Dermis blood vessel endothelial cell (primary cell): ENCODE data around the gene RHOA. TPM values are rescaled to one million over a fixed set of nuclear protein-coding genes. Genes with fewer than 3 reads are reported as not detected.

Experiments used
- DNase-seq: peaks from one replicate; pipeline ENCODE4 v3.0.0; 2010
- total RNA-seq: library from RNA; depleted of rRNA; stranded (reverse); fragments of >200 nt; gene quantifications from 2 replicates; pipeline ENCODE4 v1.2.3, GENCODE V29; 2014

RHOA gene
- total RNA-seq, 1 donor from 2014 or later: 657 TPM

DNA sequence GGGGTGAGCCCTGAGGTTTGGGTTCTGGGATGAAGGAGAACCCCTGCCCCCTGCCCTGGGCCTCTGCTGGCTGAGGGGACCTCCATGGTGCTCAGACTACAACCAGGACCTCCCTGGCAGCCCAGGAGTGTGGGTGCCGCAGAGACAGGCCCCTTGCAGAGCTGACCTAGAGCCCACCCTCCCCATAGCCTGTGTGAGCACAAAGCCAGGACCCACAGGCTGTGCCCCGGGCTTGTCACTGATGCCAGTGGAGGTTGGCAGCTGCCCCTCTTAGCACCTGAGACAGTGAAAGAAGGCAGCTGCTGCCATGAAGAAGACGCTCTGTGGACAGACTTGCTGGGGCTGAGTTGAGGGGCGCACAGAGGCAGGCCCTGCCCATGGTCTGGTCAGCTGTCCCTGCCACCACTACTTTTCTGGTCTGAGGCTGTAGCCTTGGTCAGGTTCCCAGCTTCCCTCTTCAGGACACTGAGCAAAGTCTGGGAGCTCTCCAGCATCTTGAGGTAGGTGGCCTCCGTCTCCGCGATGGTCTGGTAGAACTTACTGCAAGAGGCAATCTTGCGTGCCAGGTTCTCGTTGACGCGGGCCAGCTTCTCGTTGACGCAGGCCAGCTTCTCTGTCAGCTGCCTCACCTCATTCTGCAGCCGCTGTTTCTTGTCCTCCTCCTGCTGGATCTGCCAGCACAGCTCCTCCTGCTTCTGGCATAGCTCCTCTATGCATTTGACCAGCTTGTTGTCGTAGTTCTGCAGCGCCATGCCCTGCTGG lies 94.9 kb downstream of the RHOA start:
- DNase-seq: no peak

DNA sequence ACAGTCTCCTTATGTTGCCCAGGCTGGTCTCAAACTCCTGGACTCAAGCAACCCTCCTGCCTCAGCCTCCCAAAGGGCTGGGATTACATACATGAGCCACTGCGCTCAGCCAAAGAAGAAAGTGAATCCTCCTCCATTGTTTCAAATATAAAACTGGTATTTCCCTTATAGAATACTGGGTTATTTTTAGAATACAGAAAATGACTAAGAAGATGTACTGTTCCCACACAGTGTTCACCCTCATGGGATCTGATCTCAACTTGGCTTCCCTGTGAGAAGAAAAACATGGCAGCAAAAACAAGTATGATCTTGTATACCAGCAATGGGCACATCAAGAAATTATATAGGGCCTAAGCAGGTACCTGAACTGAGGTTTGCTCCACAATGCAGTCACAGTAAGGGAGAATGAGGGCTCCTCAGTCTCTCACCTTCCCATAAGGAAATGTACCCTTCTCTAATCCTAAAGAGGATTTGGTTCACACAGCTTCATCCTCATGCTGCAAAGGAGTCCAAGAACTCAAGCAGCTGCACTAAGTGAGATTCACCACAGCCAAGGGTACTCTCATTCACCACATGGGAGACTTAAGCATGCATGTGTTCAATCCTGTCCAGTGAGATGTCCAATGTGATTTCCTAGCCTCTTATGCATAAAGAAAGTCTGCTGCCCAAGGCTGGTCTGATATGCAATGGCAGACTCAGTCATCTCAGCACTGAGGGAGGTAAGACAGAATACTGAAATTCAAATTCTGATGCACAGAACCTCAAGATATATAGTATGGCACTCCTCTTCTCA lies 97.7 kb downstream of the RHOA start:
- peak; percentile 68 for DNase-seq

DNA sequence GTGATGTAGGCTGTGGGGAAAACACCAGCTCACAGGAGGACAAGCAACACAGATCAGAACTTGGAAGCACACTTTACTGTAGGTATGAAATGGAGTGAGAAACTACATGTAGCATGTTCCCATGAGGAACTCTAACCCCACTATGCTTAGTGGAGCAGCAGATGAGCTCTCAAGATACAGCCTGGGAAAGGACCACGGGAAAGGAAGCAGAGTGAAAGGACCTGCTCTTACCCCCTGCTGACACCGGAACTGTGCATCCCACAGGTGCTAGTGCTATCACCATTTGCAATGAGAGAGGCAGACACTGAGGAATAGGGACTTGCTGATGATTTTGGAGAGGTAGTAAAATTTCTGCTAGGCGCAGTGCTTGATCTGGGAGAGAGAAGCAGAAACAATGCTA lies 100.5 kb downstream of the RHOA start:
- no peak for DNase-seq

DNA sequence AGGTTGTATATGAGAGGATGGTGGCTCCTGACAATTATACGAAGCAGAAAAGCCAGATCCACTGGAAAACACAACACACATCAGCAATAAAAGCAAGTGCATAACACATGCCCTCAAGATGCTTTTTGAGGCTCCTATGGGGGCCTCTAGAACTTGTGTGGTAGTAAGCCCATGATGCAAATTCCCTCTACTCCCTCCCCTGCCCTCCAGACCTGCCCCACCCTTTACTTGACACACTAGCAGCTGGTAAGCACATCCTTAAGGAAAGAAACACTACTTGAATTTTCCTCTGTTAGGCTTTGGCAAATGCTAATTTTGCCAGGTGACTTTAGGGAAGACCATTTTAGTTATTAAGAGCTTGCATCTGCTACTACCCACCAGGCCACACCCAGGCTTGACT lies 101.1 kb downstream of the RHOA start:
- DNase-seq: no peak

Other genes starting within 250 kb of the RHOA start
- gene CCDC71, start 245.6 kb downstream of the RHOA start, total RNA-seq: 22.0 and 25.9 TPM in 2 replicates
- gene KLHDC8B, start 240.4 kb downstream of the RHOA start, total RNA-seq: 76.8 and 90.4 TPM in 2 replicates
- gene C3orf62, start 134.7 kb downstream of the RHOA start, total RNA-seq: 1.4 and 1.5 TPM in 2 replicates
- gene USP4, start 71.9 kb downstream of the RHOA start, total RNA-seq: 28.8 and 29.7 TPM in 2 replicates
- 434 and 439 TPM in 2 replicates for gene GPX1, start 53.6 kb downstream of the RHOA start, total RNA-seq
- gene TCTA, start 447 bp upstream of the RHOA start, total RNA-seq: 24.2 and 24.8 TPM in 2 replicates
- 0.28 and 0.68 TPM in 2 replicates for gene AMT, start 10.5 kb upstream of the RHOA start, total RNA-seq
- 7.3 and 8.7 TPM in 2 replicates for gene NICN1, start 17.3 kb upstream of the RHOA start, total RNA-seq
- gene DAG1, start 58.3 kb upstream of the RHOA start, total RNA-seq: 44.1 and 76.9 TPM in 2 replicates
- under 0.01 and 0.05 TPM in 2 replicates for gene BSN, start 142.5 kb upstream of the RHOA start, total RNA-seq